Renal cortical epithelial cell (primary cell): ENCODE data around the gene ATP2A3. TPM values are rescaled to one million over a fixed set of nuclear protein-coding genes. Genes with fewer than 3 reads are reported as not detected.

ENCODE experiments used
- total RNA-seq: library from RNA; depleted of rRNA; stranded (reverse); fragments of >200 nt; gene quantifications from 2 replicates; pipeline ENCODE4 v1.2.3, GENCODE V29; 2014

Gene ATP2A3
- total RNA-seq, 1 donor from 2014 or later: 0.30 TPM

Other genes starting within 250 kb of the ATP2A3 start
- gene HASPIN, start 240.5 kb downstream of the ATP2A3 start, total RNA-seq: 0.89 and 5.0 TPM in 2 replicates
- gene ITGAE, start 163.2 kb downstream of the ATP2A3 start, total RNA-seq: 8.7 and 14.2 TPM in 2 replicates
- 21.4 and 35.5 TPM in 2 replicates for gene NCBP3, start 118.2 kb downstream of the ATP2A3 start, total RNA-seq
- 4.3 and 8.9 TPM in 2 replicates for gene CAMKK1, start 71.4 kb downstream of the ATP2A3 start, total RNA-seq
- not detected in 2 replicates for gene P2RX1, start 48.0 kb downstream of the ATP2A3 start, total RNA-seq
- gene ZZEF1, start 178.6 kb upstream of the ATP2A3 start, total RNA-seq: 12.9 and 43.6 TPM in 2 replicates
- 22.6 and 45.9 TPM in 2 replicates for gene CYB5D2, start 178.8 kb upstream of the ATP2A3 start, total RNA-seq